ENCODE results near the gene RBM20.

The RBM20 gene

GRCh38 chr10:110815354-110816004 lies 171.3 kb downstream of the RBM20 start:
- DNase-seq = no peak

- DNase-seq = no peak
These were observed 173.5 kb downstream of the RBM20 start for GRCh38 chr10:110817614-110818013.

GRCh38 chr10:110818311-110819256 lies 174.4 kb downstream of the RBM20 start:
- no peak for DNase-seq

GRCh38 chr10:110820321-110820814 lies 176.2 kb downstream of the RBM20 start:
- DNase-seq = no peak

GRCh38 chr10:110821508-110821907 lies 177.4 kb downstream of the RBM20 start:
- DNase-seq = no peak

- DNase-seq = no peak
These were observed 178.0 kb downstream of the RBM20 start for GRCh38 chr10:110822035-110822711.

- DNase-seq = no peak
These were observed 178.7 kb downstream of the RBM20 start for GRCh38 chr10:110822712-110823311.

- DNase-seq = no peak
These were observed 180.0 kb downstream of the RBM20 start for GRCh38 chr10:110824152-110824441.

- no peak for DNase-seq
These were observed 180.5 kb downstream of the RBM20 start for GRCh38 chr10:110824660-110825059.

GRCh38 chr10:110825508-110825907 lies 181.4 kb downstream of the RBM20 start:
- DNase-seq = no peak

GRCh38 chr10:110827410-110827809 lies 183.3 kb downstream of the RBM20 start:
- no peak for DNase-seq

- DNase-seq = no peak
These were observed 183.7 kb downstream of the RBM20 start for GRCh38 chr10:110827875-110828274.

GRCh38 chr10:110828525-110828924 lies 184.4 kb downstream of the RBM20 start:
- DNase-seq = no peak

- no peak for DNase-seq
These were observed 185.7 kb downstream of the RBM20 start for GRCh38 chr10:110829721-110830410.

GRCh38 chr10:110833234-110833940 lies 189.3 kb downstream of the RBM20 start:
- no peak for DNase-seq

GRCh38 chr10:110833941-110834628 lies 189.9 kb downstream of the RBM20 start:
- no peak for DNase-seq

GRCh38 chr10:110834629-110835301 lies 190.6 kb downstream of the RBM20 start:
- no peak for DNase-seq

- DNase-seq = no peak
These were observed 191.7 kb downstream of the RBM20 start for GRCh38 chr10:110835841-110836240.

GRCh38 chr10:110836706-110837105 lies 192.6 kb downstream of the RBM20 start:
- DNase-seq = no peak

- no peak for DNase-seq
These were observed 193.5 kb downstream of the RBM20 start for GRCh38 chr10:110837418-110838171.

All from cortex of kidney (tissue), 1 donor.